Measurements from ENCODE around the gene PIM2.

The PIM2 gene

GRCh38 chrX:48918643-48919340 is at the start of gene PIM2:
TSS of gene PIM2 (minus strand) at chrX:48919024. CDS start at chrX:48918834, 190 bp downstream.
- peak; percentile 77 for DNase-seq (ENCODE audit: low spot score)

GRCh38 chrX:48968377-48968776 is 49.6 kb upstream of the PIM2 start:
- no peak for DNase-seq (ENCODE audit: low spot score)

- peak; percentile 44 for DNase-seq (ENCODE audit: low spot score)
These were observed 48.2 kb upstream of the PIM2 start for GRCh38 chrX:48966796-48967579.

DNA sequence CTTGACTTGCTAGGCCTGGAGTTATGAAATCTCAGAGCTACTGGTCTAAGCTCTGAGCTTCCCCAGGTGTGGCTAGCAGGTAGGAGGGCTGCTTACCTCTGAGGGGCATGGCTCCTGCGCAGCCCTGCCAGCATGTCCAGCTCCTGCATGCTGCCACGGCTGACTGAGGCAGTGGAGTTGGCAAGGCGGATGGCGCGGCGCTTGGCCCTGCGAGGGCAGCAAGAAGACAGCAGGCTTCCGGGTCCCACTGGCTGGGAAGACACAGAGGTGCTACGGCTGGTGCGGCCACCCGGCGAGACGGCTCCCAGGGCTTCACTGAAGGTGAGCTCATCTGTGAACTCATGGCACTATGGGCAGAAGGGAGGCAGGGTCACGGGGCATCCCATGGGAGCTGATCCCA is 47.1 kb upstream of the PIM2 start:
- DNase-seq (ENCODE audit: low spot score), result no peak

GRCh38 chrX:48961585-48962091 is 42.8 kb upstream of the PIM2 start:
- no peak for DNase-seq (ENCODE audit: low spot score)

GRCh38 chrX:48960291-48960690 is 41.5 kb upstream of the PIM2 start:
- DNase-seq (ENCODE audit: low spot score), result no peak

DNA sequence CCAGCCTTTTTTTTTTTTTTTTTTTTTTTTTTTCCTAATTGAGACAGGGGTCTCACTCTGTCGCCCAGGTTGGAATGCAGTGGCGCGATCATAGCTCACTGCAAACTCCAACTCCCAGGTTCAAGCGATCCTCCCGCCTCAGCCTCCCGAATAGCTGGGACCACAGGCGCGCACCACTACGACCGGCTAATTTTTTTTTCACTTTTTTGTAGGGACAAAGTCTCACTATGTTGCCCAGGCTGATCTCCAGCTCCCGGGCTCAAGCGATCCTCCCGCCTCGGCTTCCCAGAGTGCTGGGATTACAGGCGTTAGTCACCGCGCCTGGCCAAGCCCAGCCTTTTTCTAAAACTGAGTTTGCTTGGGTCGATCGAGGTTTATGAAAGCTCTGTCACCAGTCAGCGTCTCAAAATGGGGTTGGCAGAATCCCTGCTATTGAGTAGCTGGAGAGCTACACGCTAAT is 39.8 kb upstream of the PIM2 start:
- peak; percentile 36 for DNase-seq (ENCODE audit: low spot score)

DNA sequence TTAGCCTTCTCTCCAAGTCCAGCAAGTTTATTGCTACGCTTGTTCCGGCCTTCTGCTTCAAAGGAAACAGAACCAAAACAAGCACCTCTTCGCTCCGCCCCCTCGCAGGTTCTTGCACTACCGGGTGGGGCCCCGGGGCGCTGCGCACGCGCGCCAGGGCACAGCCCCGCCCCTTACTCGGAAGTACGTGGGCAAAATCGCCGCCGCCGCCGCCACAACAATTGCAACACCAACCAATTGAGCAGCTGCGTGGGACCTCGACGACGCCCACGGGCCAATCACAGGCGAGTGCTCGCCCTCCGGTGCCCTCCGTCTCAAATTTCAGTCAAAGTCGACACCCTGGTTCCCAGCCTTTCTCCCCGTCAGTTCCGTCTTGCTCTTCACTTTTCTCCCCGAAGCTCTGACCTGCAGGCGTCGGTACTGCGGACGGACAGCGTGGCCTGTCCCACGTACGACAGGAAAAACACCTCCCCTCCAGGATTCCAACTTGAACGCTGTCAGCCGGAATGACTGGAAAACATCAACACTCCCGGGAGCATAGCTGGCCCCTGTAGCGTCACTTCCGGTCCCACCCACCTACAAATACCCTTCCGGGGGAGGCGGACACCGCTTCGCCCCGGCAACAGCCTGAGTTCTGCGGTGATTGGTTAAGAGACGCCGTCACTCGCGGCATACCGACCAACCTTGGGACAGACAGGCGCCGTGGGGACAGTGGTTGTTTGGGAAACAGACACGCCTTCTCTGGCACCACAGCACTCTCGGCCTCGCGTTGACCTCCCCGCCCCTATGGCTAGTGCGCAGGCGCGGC is 39.2 kb upstream of the PIM2 start:
- peak; percentile 95 for DNase-seq (ENCODE audit: low spot score)

- peak; percentile 63 for DNase-seq (ENCODE audit: low spot score)
These were observed 38.6 kb upstream of the PIM2 start, which contains the start of gene OTUD5 for GRCh38 chrX:48957477-48957826. TSS of gene OTUD5 (minus strand) at chrX:48957607. CDS start at chrX:48957570, 37 bp downstream.

- DNase-seq (ENCODE audit: low spot score), result peak; percentile 20
These were observed 38.0 kb upstream of the PIM2 start for GRCh38 chrX:48956728-48957414.

DNA sequence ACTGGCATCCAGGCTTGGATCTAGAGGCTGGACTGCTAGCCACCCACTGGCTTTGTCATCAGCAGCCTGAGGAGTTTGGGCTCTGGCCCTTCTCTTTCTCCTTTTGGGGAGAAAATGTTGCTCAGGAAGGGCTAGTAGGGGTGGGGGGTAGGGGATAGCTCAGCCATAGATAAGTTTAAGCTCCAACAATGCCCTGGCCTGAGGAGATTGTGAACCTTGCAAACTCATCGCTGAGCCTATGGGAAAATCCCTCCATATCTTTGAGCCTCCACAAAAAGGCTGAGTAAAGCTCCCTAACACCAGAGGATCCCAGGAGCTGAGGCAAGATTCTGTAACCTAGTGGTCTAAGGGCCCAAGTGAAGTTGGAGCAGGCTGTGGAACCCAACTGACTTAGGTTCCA is 29.8 kb upstream of the PIM2 start:
- DNase-seq (ENCODE audit: low spot score), result no peak

- DNase-seq (ENCODE audit: low spot score), result peak; percentile 65
These were observed 26.9 kb upstream of the PIM2 start for GRCh38 chrX:48945517-48946348.

GRCh38 chrX:48942895-48943294 is 24.1 kb upstream of the PIM2 start:
- DNase-seq (ENCODE audit: low spot score), result no peak

DNA sequence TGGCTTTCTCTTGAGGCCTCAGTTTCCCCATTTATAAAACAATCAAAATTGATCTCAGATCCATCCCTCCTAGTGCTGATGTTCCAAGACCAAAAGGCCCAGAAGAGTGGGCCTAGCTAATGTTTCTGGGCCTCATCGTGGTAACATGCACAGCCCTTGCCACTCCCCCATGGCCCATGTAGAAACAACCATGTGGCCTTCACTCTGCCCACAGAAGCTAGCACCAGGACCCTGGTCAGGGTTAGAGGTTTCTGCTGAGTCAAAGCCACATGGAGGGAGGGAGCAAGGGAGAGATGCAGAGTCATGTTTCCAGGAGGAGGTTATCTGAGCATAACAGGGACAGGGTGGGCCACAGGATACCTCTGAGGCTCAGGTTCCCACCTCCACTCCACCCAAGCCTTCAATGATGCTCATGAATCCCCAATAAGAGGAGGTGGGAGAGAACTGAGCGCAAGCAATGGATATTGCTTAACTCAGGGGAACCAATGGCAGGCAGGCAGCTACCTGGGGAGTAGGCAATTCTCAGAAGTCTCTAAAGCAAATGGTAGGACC is 21.7 kb upstream of the PIM2 start:
- DNase-seq (ENCODE audit: low spot score), result no peak

GRCh38 chrX:48939524-48940228 is 20.9 kb upstream of the PIM2 start:
- DNase-seq (ENCODE audit: low spot score), result no peak

DNA sequence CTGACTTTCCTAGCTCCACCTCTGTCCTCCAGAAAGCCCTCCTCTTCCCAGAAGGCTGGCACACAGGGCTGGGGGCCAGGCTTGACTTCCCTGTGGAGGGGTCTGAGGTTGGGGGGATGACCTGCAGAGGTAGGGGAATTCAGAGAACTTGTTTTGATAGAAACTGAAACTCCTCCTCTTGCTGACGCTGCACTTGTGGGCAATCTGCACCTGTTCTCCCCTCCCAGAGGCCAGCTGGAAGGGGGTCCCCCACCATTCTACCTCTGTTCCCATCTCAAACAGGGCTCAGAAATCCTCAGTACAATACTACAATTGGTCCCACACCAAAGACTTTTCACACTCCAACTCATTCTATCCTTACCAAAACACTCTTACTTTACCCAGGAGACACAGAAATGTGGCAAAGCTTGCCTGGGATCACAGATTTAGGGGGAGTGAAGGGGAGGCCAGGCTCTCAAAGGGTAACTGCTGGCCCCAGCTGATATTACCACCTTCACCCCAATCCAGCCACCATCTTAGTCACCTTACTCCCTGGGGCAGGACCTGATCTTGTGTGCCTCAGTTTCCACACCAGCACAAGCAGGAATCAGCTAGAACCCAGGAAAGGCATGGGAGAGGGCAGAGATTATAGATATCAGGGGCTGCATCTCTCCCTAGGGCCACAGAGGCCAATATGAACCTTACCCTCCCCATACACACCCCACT is 20.0 kb upstream of the PIM2 start:
- no peak for DNase-seq (ENCODE audit: low spot score)

GRCh38 chrX:48937054-48937907 is 18.5 kb upstream of the PIM2 start:
- peak; percentile 19 for DNase-seq (ENCODE audit: low spot score)

- no peak for DNase-seq (ENCODE audit: low spot score)
These were observed 17.7 kb upstream of the PIM2 start for GRCh38 chrX:48936429-48937053.
